Natural killer cell treated with Interleukin-12 subunit alpha and Interleukin-12 subunit beta and Interleukin-15 and Interleukin-18, amount 100 ng/mL, for 72 hours (primary cell): ENCODE results near the gene GTF3C2. TPM values are rescaled to one million over a fixed set of nuclear protein-coding genes. Genes with fewer than 3 reads are reported as not detected.
"Not testable (repeated sequence)": the region's sequence is repeated elsewhere in the genome, so short reads cannot be mapped to it uniquely, and the experiment has no call there.

ENCODE experiments used
- ATAC-seq, 2 donors: fragments of 150-1000 bp; cut with Tn5 transposase in 1 of 2; sonication (Bioruptor Pico), chemical (Tn5 transposase) in 1 of 2; 2 replicates each; pipeline ENCODE4 v1.10.0; 2021
- DNase-seq: peaks from one replicate; pipeline ENCODE4 v3.0.0; 2022; ENCODE audit warnings: low spot score
- H3K27ac Mint-ChIP-seq, 2 donors: 1 replicate in 1 of 2; 2 replicates in 1 of 2; pipeline ENCODE4 v1.8.0; 2022; ENCODE audit warnings: mixed read lengths in 2 of 2, mild to moderate bottlenecking in 1 of 2, moderate library complexity in 1 of 2
- H3K27me3 Mint-ChIP-seq, 2 donors: 1 replicate in 1 of 2; 2 replicates in 1 of 2; pipeline ENCODE4 v1.8.0; 2022; ENCODE audit warnings: mixed read lengths in 2 of 2
- H3K36me3 Mint-ChIP-seq: one replicate; pipeline ENCODE4 v1.8.0; 2022; ENCODE audit warnings: mixed read lengths
- H3K4me1 Mint-ChIP-seq, 2 donors: 1 replicate in 1 of 2; 2 replicates in 1 of 2; pipeline ENCODE4 v1.8.0; 2022; ENCODE audit warnings: low read depth in 2 of 2, mixed read lengths in 2 of 2, mild to moderate bottlenecking in 1 of 2
- H3K4me3 Mint-ChIP-seq: one replicate; pipeline ENCODE4 v1.8.0; 2022; ENCODE audit warnings: mixed read lengths
- H3K9me3 Mint-ChIP-seq: 2 replicates; pipeline ENCODE4 v1.8.0; 2022; ENCODE audit warnings: mixed read lengths
- total RNA-seq, 2 donors: library from RNA; stranded (reverse); gene quantifications; one replicate each; pipeline ENCODE4 v1.2.3, GENCODE V29; 2022

Gene GTF3C2
- total RNA-seq, 2 donors from 2014 or later = 85.4 to 107 TPM

- no peak overlapping the region for H3K27ac Mint-ChIP-seq
Measured at GRCh38 chr2:27320958-27321543, 35.5 kb downstream of the GTF3C2 start.

GRCh38 chr2:27319839-27320238 is 36.7 kb downstream of the GTF3C2 start:
- H3K27ac Mint-ChIP-seq, H3K36me3 Mint-ChIP-seq, ATAC-seq, DNase-seq, H3K27me3 Mint-ChIP-seq, H3K9me3 Mint-ChIP-seq, H3K4me3 Mint-ChIP-seq: not testable (repeated sequence)
- H3K4me1 Mint-ChIP-seq = peaks cover 21 to 22% of the 10 kb centered on the region in 2 donors

More at GRCh38 chr2:27320958-27321543, 35.5 kb downstream of the GTF3C2 start:
- H3K36me3 Mint-ChIP-seq = no peaks in the 10 kb centered on the region
- H3K4me1 Mint-ChIP-seq = peaks cover 18 to 22% of the 10 kb centered on the region in 2 donors
- DNase-seq (no peak), ATAC-seq (no peak)
- H3K9me3 Mint-ChIP-seq = no peaks in the 10 kb centered on the region
- H3K4me3 Mint-ChIP-seq = peak overlapping the region; percentile 98
- no peaks in the 10 kb centered on the region for H3K27me3 Mint-ChIP-seq

GRCh38 chr2:27316655-27317412 is 39.7 kb downstream of the GTF3C2 start:
- Mint-ChIP-seq H3K27ac (no peak overlapping the region), H3K9me3 (no peaks in the 10 kb centered on the region), H3K4me3 (no peak overlapping the region), H3K27me3 (no peaks in the 10 kb centered on the region), H3K36me3 (no peaks in the 10 kb centered on the region), H3K4me1 (peaks cover 7 to 10% of the 10 kb centered on the region in 2 donors)
- ATAC-seq = no peak
- no peak for DNase-seq

GRCh38 chr2:27315122-27315521 is 41.4 kb downstream of the GTF3C2 start:
- no peak for ATAC-seq
- H3K4me1 Mint-ChIP-seq = peaks cover 0 to 6% of the 10 kb centered on the region in 2 donors
- no peak for DNase-seq
- H3K36me3 Mint-ChIP-seq = no peaks in the 10 kb centered on the region
- no peak overlapping the region for H3K4me3 Mint-ChIP-seq
- no peaks in the 10 kb centered on the region for H3K9me3 Mint-ChIP-seq
- no peaks in the 10 kb centered on the region for H3K27me3 Mint-ChIP-seq
- no peak overlapping the region for H3K27ac Mint-ChIP-seq

GRCh38 chr2:27314709-27315108 is 41.9 kb downstream of the GTF3C2 start:
- Mint-ChIP-seq H3K27ac (no peak overlapping the region), H3K4me1 (peaks cover 0 to 6% of the 10 kb centered on the region in 2 donors), H3K36me3 (peaks cover 2% of the 10 kb centered on the region), H3K27me3 (no peaks in the 10 kb centered on the region), H3K9me3 (no peaks in the 10 kb centered on the region), H3K4me3 (no peak overlapping the region)
- DNase-seq (no peak), ATAC-seq (no peak)

GRCh38 chr2:27313882-27314645 is 42.5 kb downstream of the GTF3C2 start:
- no peaks in the 10 kb centered on the region for H3K27me3 Mint-ChIP-seq
- peaks cover 0 to 6% of the 10 kb centered on the region in 2 donors for H3K4me1 Mint-ChIP-seq
- peaks cover 6% of the 10 kb centered on the region for H3K36me3 Mint-ChIP-seq
- no peak overlapping the region for H3K4me3 Mint-ChIP-seq
- DNase-seq (no peak), ATAC-seq (no peak)
- no peaks in the 10 kb centered on the region for H3K9me3 Mint-ChIP-seq
- H3K27ac Mint-ChIP-seq = no peak overlapping the region

GRCh38 chr2:27312152-27312551 is 44.4 kb downstream of the GTF3C2 start:
- Mint-ChIP-seq H3K4me3 (no peak overlapping the region), H3K36me3 (peaks cover 6% of the 10 kb centered on the region), H3K9me3 (no peaks in the 10 kb centered on the region), H3K27ac (no peak overlapping the region), H3K27me3 (no peaks in the 10 kb centered on the region), H3K4me1 (peaks cover 0 to 6% of the 10 kb centered on the region in 2 donors)
- no peak for ATAC-seq
- DNase-seq = no peak

- H3K36me3 Mint-ChIP-seq = peaks cover 6% of the 10 kb centered on the region
- DNase-seq (no peak), ATAC-seq (no peak)
- peaks cover 0 to 3% of the 10 kb centered on the region in 2 donors for H3K4me1 Mint-ChIP-seq
- no peaks in the 10 kb centered on the region for H3K9me3 Mint-ChIP-seq
- peaks cover 3 to 6% of the 10 kb centered on the region in 2 donors for H3K27me3 Mint-ChIP-seq
- no peak overlapping the region for H3K27ac Mint-ChIP-seq
- no peak overlapping the region for H3K4me3 Mint-ChIP-seq
Measured at GRCh38 chr2:27309651-27310050, 46.9 kb downstream of the GTF3C2 start.

GRCh38 chr2:27308359-27308881 is 48.1 kb downstream of the GTF3C2 start, which contains the start of gene UCN:
Gene UCN (minus strand): TSS chr2:27308445. CDS start chr2:27307895, 550 bp downstream.
- no peak for ATAC-seq
- Mint-ChIP-seq H3K4me1 (peaks cover 0 to 3% of the 10 kb centered on the region in 2 donors), H3K36me3 (peaks cover 6% of the 10 kb centered on the region), H3K4me3 (peak within 1 kb of the TSS; percentile 38), H3K27ac (no peak within 1 kb of the TSS), H3K9me3 (no peaks in the 10 kb centered on the region), H3K27me3 (peaks cover 5 to 6% of the 10 kb centered on the region in 2 donors)
- no peak for DNase-seq

GRCh38 chr2:27307545-27308358 is 48.8 kb downstream of the GTF3C2 start:
- H3K27me3 Mint-ChIP-seq = peaks cover 5 to 6% of the 10 kb centered on the region in 2 donors
- peaks cover 0 to 3% of the 10 kb centered on the region in 2 donors for H3K4me1 Mint-ChIP-seq
- no peak for ATAC-seq
- no peak overlapping the region for H3K27ac Mint-ChIP-seq
- no peak for DNase-seq
- peaks cover 6% of the 10 kb centered on the region for H3K36me3 Mint-ChIP-seq
- peak overlapping the region; percentile 38 for H3K4me3 Mint-ChIP-seq
- H3K9me3 Mint-ChIP-seq = no peaks in the 10 kb centered on the region

GRCh38 chr2:27307287-27307544 is 49.3 kb downstream of the GTF3C2 start:
- Mint-ChIP-seq H3K4me1 (peaks cover 0 to 3% of the 10 kb centered on the region in 2 donors), H3K36me3 (peaks cover 6% of the 10 kb centered on the region), H3K4me3 (peak overlapping the region; percentile 38), H3K9me3 (no peaks in the 10 kb centered on the region), H3K27ac (no peak overlapping the region), H3K27me3 (peaks cover 5 to 6% of the 10 kb centered on the region in 2 donors)
- ATAC-seq (no peak), DNase-seq (no peak)

- Mint-ChIP-seq H3K9me3 (no peaks in the 10 kb centered on the region), H3K27me3 (peaks cover 5 to 6% of the 10 kb centered on the region in 2 donors), H3K27ac (no peak overlapping the region), H3K36me3 (peaks cover 6% of the 10 kb centered on the region), H3K4me3 (peak overlapping the region; percentile 39), H3K4me1 (peaks cover 0 to 3% of the 10 kb centered on the region in 2 donors)
- DNase-seq (no peak), ATAC-seq (peak; percentile 57 to 67)
Measured at GRCh38 chr2:27306573-27307286, 49.8 kb downstream of the GTF3C2 start.
